ENCODE results near the gene AKNAD1. TPM values are rescaled to one million over a fixed set of nuclear protein-coding genes. Genes with fewer than 3 reads are reported as not detected.

AKNAD1 gene
- total RNA-seq, 1 experiment from 2014 or later = 0.26 TPM

DNA sequence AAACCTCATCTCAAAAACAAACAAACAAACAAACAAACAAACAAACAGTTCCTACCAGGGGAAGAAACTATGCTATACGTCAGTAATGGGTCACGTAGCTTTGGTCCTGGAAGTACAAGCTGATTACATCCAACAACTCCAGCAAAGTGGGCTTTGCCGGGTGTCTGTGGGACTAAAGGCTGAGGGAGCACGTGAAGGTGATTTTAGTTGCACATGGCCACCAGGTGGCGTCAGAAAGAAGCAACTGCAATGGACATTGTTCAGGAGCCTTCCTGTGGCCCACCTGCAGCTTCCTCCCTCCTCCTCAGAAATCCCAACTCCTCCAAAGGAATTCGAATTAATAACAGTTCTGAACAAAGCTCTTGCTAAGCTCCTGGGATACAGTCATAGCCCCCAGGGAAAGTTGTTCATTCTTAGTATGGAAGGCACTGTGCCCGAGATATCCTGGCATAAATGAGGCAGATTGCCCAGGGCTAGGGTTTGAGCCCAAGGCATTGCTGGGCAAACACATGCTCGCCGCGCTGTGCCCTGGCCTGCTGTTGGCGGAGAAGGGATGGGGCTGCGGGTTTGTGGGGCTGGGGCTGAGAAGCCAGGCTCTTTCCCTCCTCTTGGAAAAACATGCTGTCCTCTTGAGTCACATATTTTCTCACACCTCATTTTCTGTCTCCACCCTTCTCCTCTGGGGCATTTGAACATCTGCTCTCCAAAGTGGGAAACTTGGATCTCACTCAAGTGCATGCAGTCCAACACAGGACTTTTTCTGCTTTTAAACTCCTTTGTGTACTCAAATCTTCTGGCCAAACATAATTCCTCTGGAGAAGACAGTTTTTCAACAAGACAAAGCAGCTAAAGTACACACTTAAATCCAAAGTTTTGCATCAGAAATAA, 28.6 kb downstream of the AKNAD1 start:
- POLR2A ChIA-PET = interaction anchor here (0.6 to 1.1 kb wide), 3 partner anchors 12 to 24 kb away, joined by 3 to 7 read pairs (median 3); no protein-coding TSS in a partner anchor
- CTCF ChIA-PET = interaction anchor here (0.7 kb wide), 2 partner anchors 70 to 135 kb away, joined by 3 read pairs; partner anchors contain the start of gene CLCC1
- in situ Hi-C loops (cut with HindIII; ENCODE audit: low pct_unique_long_range_greater_than_20kb, low sequenced_read_pairs) = no loop called here

DNA sequence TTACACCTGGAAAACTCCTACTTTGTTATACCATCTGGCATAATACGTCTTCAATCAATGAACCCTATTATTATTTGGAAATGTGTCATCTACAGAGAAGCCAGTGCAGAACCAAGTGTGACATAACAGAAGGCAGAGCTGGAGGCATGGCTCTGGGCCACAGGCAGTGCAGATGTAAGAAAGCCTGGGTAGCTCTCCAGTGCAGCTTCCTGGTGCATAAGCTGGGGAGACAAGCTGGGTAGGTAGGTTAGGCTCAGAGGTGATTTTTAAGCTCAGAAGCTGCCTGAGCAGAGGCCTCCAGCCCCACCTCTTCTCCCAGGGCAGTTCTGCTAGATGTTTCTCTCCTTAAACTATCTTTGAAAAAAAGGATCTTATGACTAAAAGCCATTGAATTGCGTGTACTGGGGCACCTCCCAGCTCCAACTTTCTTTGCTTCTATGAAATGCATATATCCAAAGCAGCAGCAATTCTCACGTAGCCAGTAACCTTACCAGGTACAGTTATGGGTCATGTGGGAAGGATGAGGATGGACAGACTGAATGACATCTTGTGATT, 30.7 kb downstream of the AKNAD1 start:
- DNase-seq (ENCODE audit: low read depth, low spot score) (no peak), ATAC-seq (no peak)
- in situ Hi-C loops (cut with HindIII; ENCODE audit: low pct_unique_long_range_greater_than_20kb, low sequenced_read_pairs) (no loop called here), intact Hi-C loops (cut with micrococcal nuclease; ENCODE audit: unreplicated experiment) (loop anchor here (5.0 kb wide), 1 partner anchor 51 kb away; the partner anchor contains the start of gene GPSM2)
- Histone ChIP-seq H3K27me3 (ENCODE audit: control insufficient read depth, insufficient read depth, low read length) (no peaks in the 10 kb centered on the region), H3K36me3 (ENCODE audit: control insufficient read depth, insufficient read depth, low read length) (no peaks in the 10 kb centered on the region), H3K4me1 (ENCODE audit: control insufficient read depth, insufficient read depth, low read length) (peaks cover 30% of the 10 kb centered on the region), H3K9me3 (ENCODE audit: control insufficient read depth, insufficient read depth, low read depth, low read length) (no peaks in the 10 kb centered on the region), H3K4me3 (ENCODE audit: low read depth in 2 of 2, low read length in 2 of 2) (no peak overlapping the region), H3K27ac (ENCODE audit: low read length) (no peak overlapping the region)
- POLR2A ChIA-PET = interaction anchor here (0.6 kb wide), 1 partner anchor 76 kb away, joined by 6 read pairs; no protein-coding TSS in a partner anchor
- CTCF ChIA-PET = interaction anchor here (0.7 to 1.6 kb wide), 2 partner anchors 71 to 72 kb away, joined by 4 to 7 read pairs; no protein-coding TSS in a partner anchor
- TF ChIP-seq, protein P1, sequence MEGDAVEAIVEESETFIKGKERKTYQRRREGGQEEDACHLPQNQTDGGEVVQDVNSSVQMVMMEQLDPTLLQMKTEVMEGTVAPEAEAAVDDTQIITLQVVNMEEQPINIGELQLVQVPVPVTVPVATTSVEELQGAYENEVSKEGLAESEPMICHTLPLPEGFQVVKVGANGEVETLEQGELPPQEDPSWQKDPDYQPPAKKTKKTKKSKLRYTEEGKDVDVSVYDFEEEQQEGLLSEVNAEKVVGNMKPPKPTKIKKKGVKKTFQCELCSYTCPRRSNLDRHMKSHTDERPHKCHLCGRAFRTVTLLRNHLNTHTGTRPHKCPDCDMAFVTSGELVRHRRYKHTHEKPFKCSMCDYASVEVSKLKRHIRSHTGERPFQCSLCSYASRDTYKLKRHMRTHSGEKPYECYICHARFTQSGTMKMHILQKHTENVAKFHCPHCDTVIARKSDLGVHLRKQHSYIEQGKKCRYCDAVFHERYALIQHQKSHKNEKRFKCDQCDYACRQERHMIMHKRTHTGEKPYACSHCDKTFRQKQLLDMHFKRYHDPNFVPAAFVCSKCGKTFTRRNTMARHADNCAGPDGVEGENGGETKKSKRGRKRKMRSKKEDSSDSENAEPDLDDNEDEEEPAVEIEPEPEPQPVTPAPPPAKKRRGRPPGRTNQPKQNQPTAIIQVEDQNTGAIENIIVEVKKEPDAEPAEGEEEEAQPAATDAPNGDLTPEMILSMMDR (IDR thresholded peaks at IDR 0.05) = no peak
- TF ChIP-seq SIN3A (IDR thresholded peaks at IDR 0.05; ENCODE audit: borderline replicate concordance, insufficient read depth, low read depth, low read length) (no peak), POLR2AphosphoS5 (IDR thresholded peaks at IDR 0.05; ENCODE audit: low read depth, low read length) (no peak), TCF7L2 (IDR thresholded peaks at IDR 0.05; ENCODE audit: low read depth, low read length) (no peak)
- TF ChIP-seq, protein P2, sequence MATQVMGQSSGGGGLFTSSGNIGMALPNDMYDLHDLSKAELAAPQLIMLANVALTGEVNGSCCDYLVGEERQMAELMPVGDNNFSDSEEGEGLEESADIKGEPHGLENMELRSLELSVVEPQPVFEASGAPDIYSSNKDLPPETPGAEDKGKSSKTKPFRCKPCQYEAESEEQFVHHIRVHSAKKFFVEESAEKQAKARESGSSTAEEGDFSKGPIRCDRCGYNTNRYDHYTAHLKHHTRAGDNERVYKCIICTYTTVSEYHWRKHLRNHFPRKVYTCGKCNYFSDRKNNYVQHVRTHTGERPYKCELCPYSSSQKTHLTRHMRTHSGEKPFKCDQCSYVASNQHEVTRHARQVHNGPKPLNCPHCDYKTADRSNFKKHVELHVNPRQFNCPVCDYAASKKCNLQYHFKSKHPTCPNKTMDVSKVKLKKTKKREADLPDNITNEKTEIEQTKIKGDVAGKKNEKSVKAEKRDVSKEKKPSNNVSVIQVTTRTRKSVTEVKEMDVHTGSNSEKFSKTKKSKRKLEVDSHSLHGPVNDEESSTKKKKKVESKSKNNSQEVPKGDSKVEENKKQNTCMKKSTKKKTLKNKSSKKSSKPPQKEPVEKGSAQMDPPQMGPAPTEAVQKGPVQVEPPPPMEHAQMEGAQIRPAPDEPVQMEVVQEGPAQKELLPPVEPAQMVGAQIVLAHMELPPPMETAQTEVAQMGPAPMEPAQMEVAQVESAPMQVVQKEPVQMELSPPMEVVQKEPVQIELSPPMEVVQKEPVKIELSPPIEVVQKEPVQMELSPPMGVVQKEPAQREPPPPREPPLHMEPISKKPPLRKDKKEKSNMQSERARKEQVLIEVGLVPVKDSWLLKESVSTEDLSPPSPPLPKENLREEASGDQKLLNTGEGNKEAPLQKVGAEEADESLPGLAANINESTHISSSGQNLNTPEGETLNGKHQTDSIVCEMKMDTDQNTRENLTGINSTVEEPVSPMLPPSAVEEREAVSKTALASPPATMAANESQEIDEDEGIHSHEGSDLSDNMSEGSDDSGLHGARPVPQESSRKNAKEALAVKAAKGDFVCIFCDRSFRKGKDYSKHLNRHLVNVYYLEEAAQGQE (IDR thresholded peaks at IDR 0.05; ENCODE audit: insufficient read depth in 1 of 2, low read depth in 2 of 2, low read length in 1 of 2) = no peak
- BruUV-seq (replicated peaks) = no TSS peak

More for the DNA sequence above, 28.6 kb downstream of the AKNAD1 start:
- H3K9me3 ChIP-seq (ENCODE audit: control insufficient read depth, insufficient read depth, low read depth, low read length) = no peaks in the 10 kb centered on the region
- intact Hi-C loops (cut with micrococcal nuclease; ENCODE audit: unreplicated experiment) = loop anchor here (1.0 to 5.0 kb wide), 2 partner anchors 49 to 70 kb away; partner anchors contain the start of gene GPSM2
- no peaks in the 10 kb centered on the region for H3K27me3 ChIP-seq (ENCODE audit: control insufficient read depth, insufficient read depth, low read length)
- DNase-seq (ENCODE audit: low read depth, low spot score) (peak; percentile 57), ATAC-seq (peak; percentile 71)
- H3K4me3 ChIP-seq (ENCODE audit: low read depth in 2 of 2, low read length in 2 of 2) = peak overlapping the region in 1 of 2 experiments; percentile 46; a peak in 2 of 4 replicates
- H3K4me1 ChIP-seq (ENCODE audit: control insufficient read depth, insufficient read depth, low read length) = peaks cover 38% of the 10 kb centered on the region
- H3K27ac ChIP-seq (ENCODE audit: low read length) = peak overlapping the region; percentile 98
- BruUV-seq (replicated peaks) = no TSS peak
- no peak for TF ChIP-seq TCF7L2 (IDR thresholded peaks at IDR 0.05; ENCODE audit: low read depth, low read length)
- TF ChIP-seq, protein P2 (IDR thresholded peaks at IDR 0.05; ENCODE audit: insufficient read depth in 1 of 2, low read depth in 2 of 2, low read length in 1 of 2) = no peak
- TF ChIP-seq, protein P1 (IDR thresholded peaks at IDR 0.05) = peak; percentile 79
- H3K36me3 ChIP-seq (ENCODE audit: control insufficient read depth, insufficient read depth, low read length) = no peaks in the 10 kb centered on the region

All from Panc1 (cell line).